Measurements from ENCODE around the gene NNT.

Gene NNT

DNA sequence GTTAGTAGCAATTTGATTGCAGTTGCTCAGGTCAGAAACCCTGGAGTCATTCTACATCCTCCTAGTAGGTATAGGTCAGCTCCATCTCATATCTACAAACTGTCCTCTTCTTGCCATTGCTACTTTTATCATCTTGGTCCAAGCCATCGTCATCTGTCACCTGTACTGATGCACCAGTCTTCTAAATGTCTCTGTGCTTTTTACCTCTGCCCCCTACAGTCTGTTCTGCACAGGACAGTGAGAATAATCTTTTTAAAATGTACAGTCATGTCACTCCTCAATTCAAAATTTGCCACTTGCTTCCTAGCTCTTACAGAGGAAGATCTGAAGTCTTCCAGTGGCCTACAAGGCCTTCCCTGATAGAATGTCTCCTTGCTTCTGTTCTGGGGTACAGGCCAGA is 6.8 kb downstream of the NNT start:
- TF ChIP-seq, protein P1, sequence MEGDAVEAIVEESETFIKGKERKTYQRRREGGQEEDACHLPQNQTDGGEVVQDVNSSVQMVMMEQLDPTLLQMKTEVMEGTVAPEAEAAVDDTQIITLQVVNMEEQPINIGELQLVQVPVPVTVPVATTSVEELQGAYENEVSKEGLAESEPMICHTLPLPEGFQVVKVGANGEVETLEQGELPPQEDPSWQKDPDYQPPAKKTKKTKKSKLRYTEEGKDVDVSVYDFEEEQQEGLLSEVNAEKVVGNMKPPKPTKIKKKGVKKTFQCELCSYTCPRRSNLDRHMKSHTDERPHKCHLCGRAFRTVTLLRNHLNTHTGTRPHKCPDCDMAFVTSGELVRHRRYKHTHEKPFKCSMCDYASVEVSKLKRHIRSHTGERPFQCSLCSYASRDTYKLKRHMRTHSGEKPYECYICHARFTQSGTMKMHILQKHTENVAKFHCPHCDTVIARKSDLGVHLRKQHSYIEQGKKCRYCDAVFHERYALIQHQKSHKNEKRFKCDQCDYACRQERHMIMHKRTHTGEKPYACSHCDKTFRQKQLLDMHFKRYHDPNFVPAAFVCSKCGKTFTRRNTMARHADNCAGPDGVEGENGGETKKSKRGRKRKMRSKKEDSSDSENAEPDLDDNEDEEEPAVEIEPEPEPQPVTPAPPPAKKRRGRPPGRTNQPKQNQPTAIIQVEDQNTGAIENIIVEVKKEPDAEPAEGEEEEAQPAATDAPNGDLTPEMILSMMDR (IDR thresholded peaks at IDR 0.05; ENCODE audit: control insufficient read depth, insufficient read depth, low read depth, low read length, missing control alignments) = peak; percentile 35
- DNase-seq (ENCODE audit: low read depth) = no peak
- H3K4me3 ChIP-seq (ENCODE audit: control insufficient read depth, low read depth, low read length) = no peak overlapping the region

GRCh38 chr5:43613370-43613769 is 10.4 kb downstream of the NNT start:
- DNase-seq (ENCODE audit: low read depth) = no peak
- no peak overlapping the region for H3K4me3 ChIP-seq (ENCODE audit: control insufficient read depth, low read depth, low read length)
- TF ChIP-seq, protein P1 (IDR thresholded peaks at IDR 0.05; ENCODE audit: control insufficient read depth, insufficient read depth, low read depth, low read length, missing control alignments) = no peak

DNA sequence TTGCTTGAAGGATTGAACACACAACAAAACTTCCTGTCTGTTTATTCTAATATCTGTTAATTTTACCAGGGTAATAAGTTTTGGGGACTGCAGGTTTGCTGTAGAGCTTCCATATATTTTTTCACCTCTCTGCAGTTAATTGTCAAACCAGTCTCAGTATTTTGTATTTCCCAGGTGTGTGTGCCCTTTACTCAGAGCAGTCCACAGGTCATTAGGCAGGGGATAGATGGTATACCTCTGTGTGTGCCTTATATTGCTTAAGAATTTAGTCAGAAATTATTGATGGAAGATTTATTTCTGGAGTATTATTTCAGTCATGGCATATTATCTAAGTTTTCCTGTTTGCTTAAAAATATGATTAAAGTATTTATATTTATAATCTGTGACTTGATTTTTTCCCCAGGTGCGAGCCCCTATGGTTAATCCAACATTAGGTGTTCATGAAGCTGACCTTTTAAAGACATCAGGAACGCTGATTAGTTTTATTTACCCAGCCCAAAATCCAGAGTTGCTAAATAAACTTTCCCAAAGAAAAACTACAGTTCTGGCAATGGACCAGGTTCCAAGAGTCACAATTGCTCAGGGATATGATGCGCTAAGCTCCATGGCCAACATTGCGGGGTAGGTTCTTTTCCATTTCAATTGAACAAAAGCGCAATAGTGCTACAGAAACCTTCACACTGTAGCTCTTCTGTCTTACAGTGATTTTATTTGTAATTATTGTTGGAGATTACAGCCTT is 12.6 kb downstream of the NNT start:
- TF ChIP-seq, protein P1 (IDR thresholded peaks at IDR 0.05; ENCODE audit: control insufficient read depth, insufficient read depth, low read depth, low read length, missing control alignments) = no peak
- H3K4me3 ChIP-seq (ENCODE audit: control insufficient read depth, low read depth, low read length) = no peak overlapping the region

GRCh38 chr5:43616535-43616934 is 13.6 kb downstream of the NNT start:
- no peak overlapping the region for H3K4me3 ChIP-seq (ENCODE audit: control insufficient read depth, low read depth, low read length)
- TF ChIP-seq, protein P1 (IDR thresholded peaks at IDR 0.05; ENCODE audit: control insufficient read depth, insufficient read depth, low read depth, low read length, missing control alignments) = no peak
- DNase-seq (ENCODE audit: low read depth) = no peak

More for the DNA sequence above, 12.6 kb downstream of the NNT start:
- no peak for DNase-seq (ENCODE audit: low read depth)

GRCh38 chr5:43619380-43619779 is 16.4 kb downstream of the NNT start:
- H3K4me3 ChIP-seq (ENCODE audit: control insufficient read depth, low read depth, low read length) = no peak overlapping the region
- TF ChIP-seq, protein P1 (IDR thresholded peaks at IDR 0.05; ENCODE audit: control insufficient read depth, insufficient read depth, low read depth, low read length, missing control alignments) = no peak
- DNase-seq (ENCODE audit: low read depth) = no peak

DNA sequence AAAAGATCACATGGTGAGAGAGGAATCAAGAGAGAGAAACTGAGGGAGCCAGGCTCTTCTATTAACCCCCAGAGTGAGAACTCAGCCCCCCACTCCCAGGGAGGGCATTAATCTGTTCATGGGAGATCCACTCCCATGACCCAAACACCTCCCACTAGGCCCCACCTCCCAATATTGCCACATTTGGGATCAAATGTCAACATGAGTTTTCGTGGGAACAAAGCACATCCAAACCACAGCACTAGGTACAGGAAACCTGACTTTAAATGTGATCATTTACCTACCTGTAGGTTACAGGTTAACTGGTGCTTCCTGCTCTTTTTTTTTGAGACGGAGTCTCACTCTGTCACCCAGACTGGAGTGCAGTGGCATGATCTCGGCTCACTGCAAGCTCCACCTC is 16.9 kb downstream of the NNT start:
- no peak overlapping the region for H3K4me3 ChIP-seq (ENCODE audit: control insufficient read depth, low read depth, low read length)
- DNase-seq (ENCODE audit: low read depth) = no peak
- TF ChIP-seq, protein P1 (IDR thresholded peaks at IDR 0.05; ENCODE audit: control insufficient read depth, insufficient read depth, low read depth, low read length, missing control alignments) = no peak
